HepG2 (cell line): ENCODE data around the gene ORC6. TPM values are rescaled to one million over a fixed set of nuclear protein-coding genes. Genes with fewer than 3 reads are reported as not detected.

Experiments
- ATAC-seq: fragments of 200-7000 bp; cut with Tn5 transposase; 3 replicates; pipeline ENCODE4 v1.9.1; 2020; ENCODE audit warnings: mild to moderate bottlenecking, moderate library complexity
- BruUV-seq: library from RNA; stranded (reverse); fragments of 400-500 nt; replicated peaks from 2 replicates; lab custom pipeline; 2021; lab: Mats Ljungman, UMichigan
- CTCF ChIA-PET: fragments of 300-600 bp; formaldehyde crosslinking; extraction: SDS; loops from one replicate; lab custom pipeline; 2021; ENCODE audit warnings: low total read pairs, inconsistent platforms, low intra/inter-chr PET ratio; lab: Yijun Ruan, JAX
- POLR2A ChIA-PET: fragments of 350-600 bp; sonication (Branson Sonifier 250); formaldehyde crosslinking; loops from one replicate; lab custom pipeline; 2020; ENCODE audit warnings: antibody characterized with exemption, inconsistent platforms; lab: Yijun Ruan, JAX
- DNase-seq: peaks from one replicate; pipeline ENCODE4 v3.0.0-alpha.2; 2015; ENCODE audit warnings: low spot score
- FAIRE-seq: peaks from 3 replicates; lab custom pipeline; 2011; peaks lifted over from hg19 to GRCh38; lab: Jason Lieb, UNC
- H2AFZ ChIP-seq: one replicate; pipeline ENCODE4 v1.6.1; 2011; ENCODE audit warnings: low read length, inconsistent platforms
- H3K27ac ChIP-seq: fragments of 300-600 bp; 3 replicates; pipeline ENCODE4 v1.8.0; 2011; ENCODE audit warnings: mixed run types, mild to moderate bottlenecking, mixed read lengths, low read length, inconsistent platforms; ENCODE audit not compliant: insufficient read depth; ENCODE audit errors: extremely low read length
- H3K27me3 ChIP-seq, 2 experiments: fragments of 200-600 bp in 1 of 2; 2 replicates in 1 of 2; 3 replicates in 1 of 2; pipeline versions ENCODE4 v1.6.0 to v1.8.0; 2011; ENCODE audit warnings: low read length in 2 of 2, mild to moderate bottlenecking in 2 of 2, moderate library complexity in 2 of 2, inconsistent platforms in 1 of 2; ENCODE audit not compliant: insufficient read depth in 2 of 2, control insufficient read depth in 1 of 2
- H3K36me3 ChIP-seq, 2 experiments: fragments of 200-600 bp in 1 of 2; replicated peaks in 1 of 2; 2 replicates in 1 of 2; 3 replicates in 1 of 2; pipeline versions ENCODE4 v1.5.1 to v1.8.0; 2011; ENCODE audit warnings: low read length in 2 of 2, inconsistent platforms in 1 of 2; ENCODE audit not compliant: insufficient read depth in 2 of 2, control insufficient read depth in 1 of 2
- H3K4me1 ChIP-seq: 2 replicates; pipeline ENCODE4 v1.5.1; 2012; ENCODE audit warnings: low read length, inconsistent platforms; ENCODE audit not compliant: insufficient read depth
- H3K4me2 ChIP-seq: 2 replicates; pipeline ENCODE4 v1.6.0; 2011; ENCODE audit warnings: low read depth, low read length, inconsistent platforms
- H3K4me3 ChIP-seq, 3 experiments: fragments of 200-600 bp in 1 of 3; sonication (generic), shearing (Covaris generic) in 1 of 3; replicated peaks in 1 of 3; 2 replicates each; pipeline ENCODE4 v1.5.1; 2011 to 2016; ENCODE audit warnings: low read length in 3 of 3, inconsistent platforms in 2 of 3, low read depth in 2 of 3, mild to moderate bottlenecking in 2 of 3, control low read depth in 1 of 3, mixed read lengths in 1 of 3; ENCODE audit not compliant: insufficient read depth in 1 of 3
- H3K79me2 ChIP-seq: one replicate; pipeline ENCODE4 v1.6.1; 2011; ENCODE audit warnings: low read length, inconsistent platforms; ENCODE audit not compliant: insufficient read depth
- H3K9ac ChIP-seq: 2 replicates; pipeline ENCODE4 v1.6.0; 2011; ENCODE audit warnings: mild to moderate bottlenecking, low read depth, low read length, inconsistent platforms; ENCODE audit not compliant: insufficient read depth
- H3K9me3 ChIP-seq: 2 replicates; pipeline ENCODE4 v1.5.1; 2012; ENCODE audit warnings: mild to moderate bottlenecking, low read length
- H4K20me1 ChIP-seq: 2 replicates; pipeline ENCODE4 v1.6.0; 2011; ENCODE audit warnings: inconsistent platforms, mild to moderate bottlenecking, low read length, moderate library complexity; ENCODE audit not compliant: insufficient read depth
- KDM5A ChIP-seq: fragments of 200-600 bp; sonication (generic); IDR thresholded peaks from 2 replicates; pipeline ENCODE4 v1.7.0; 2018; ENCODE audit warnings: antibody characterized with exemption, mild to moderate bottlenecking, low read length, borderline replicate concordance
- NFIB ChIP-seq: sonication (generic); formaldehyde crosslinking; IDR thresholded peaks from 2 replicates; pipeline ENCODE4 v1.9.0; 2021; ENCODE audit warnings: missing genetic modification reagents, mild to moderate bottlenecking, borderline replicate concordance
- NONO ChIP-seq, 2 experiments: fragments of 450-650 bp in 1 of 2; sonication (generic) in 1 of 2; formaldehyde crosslinking in 1 of 2; IDR thresholded peaks in 1 of 2; conservative IDR thresholded peaks in 1 of 2; 2 replicates each; pipeline versions ENCODE4 v1.6.1 to v1.8.0; 2017 to 2022; ENCODE audit warnings: mild to moderate bottlenecking in 1 of 2, missing genetic modification reagents in 1 of 2, moderate library complexity in 1 of 2
- SMARCE1 ChIP-seq: fragments of 450-650 bp; IDR thresholded peaks from 2 replicates; pipeline ENCODE4 v1.6.1; 2017; ENCODE audit warnings: borderline replicate concordance
- ZBTB38 ChIP-seq: sonication (generic); formaldehyde crosslinking; IDR thresholded peaks from 2 replicates; pipeline ENCODE4 v1.5.1; 2020; ENCODE audit warnings: mild to moderate bottlenecking, missing genetic modification reagents
- ZBTB42 ChIP-seq: sonication (generic); formaldehyde crosslinking; IDR thresholded peaks from 2 replicates; pipeline ENCODE4 v1.5.0; 2020; ENCODE audit warnings: mild to moderate bottlenecking, missing genetic modification reagents
- ZNF614 ChIP-seq: IDR thresholded peaks from 2 replicates; pipeline ENCODE4 v1.6.1; 2018; ENCODE audit warnings: missing biosample characterization, missing genetic modification reagents, inconsistent platforms, borderline replicate concordance
- WGBS: methylation state at CpG from one replicate; pipeline ENCODE4 v1.1.6; 2017; ENCODE audit warnings: low lambda C conversion rate; 5-methylcytosine and 5-hydroxymethylcytosine counted together
- in situ Hi-C: cut with HindIII; loops from 2 replicates; pipeline ENCODE4 v1.10.0; 2017; ENCODE audit warnings: low pct_unique_long_range_greater_than_20kb; ENCODE audit not compliant: extremely low pct_ligation_motif_present
- intact Hi-C: fragments of 100-400 bp; cut with micrococcal nuclease; formaldehyde crosslinking; loops from one replicate; pipeline ENCODE4 v1.10.0; 2022; ENCODE audit not compliant: unreplicated experiment
- polyA plus RNA-seq, 8 experiments: library from polyadenylated mRNA; depleted of rRNA in 3 of 8; stranded (reverse) in 7 of 8; unstranded in 1 of 8; fragments of >200 nt; fragmentation: Illumina TruSeq in 4 of 8; extraction: Trizol in 4 of 8; gene quantifications; 2 replicates each; pipeline versions ENCODE4 v1.2.1 to v1.2.3, GENCODE V29; 2011 to 2016; ENCODE audit warnings: low read depth in 4 of 8, missing spikeins in 1 of 8, mixed read lengths in 1 of 8; ENCODE audit not compliant: insufficient read depth in 1 of 8
- total RNA-seq, 5 experiments: library from RNA; depleted of rRNA; stranded (reverse); fragments of >200 nt; fragmentation: Illumina TruSeq; extraction: Trizol; gene quantifications; 2 replicates each; pipeline ENCODE4 v1.2.3, GENCODE V29; 2016; ENCODE audit warnings: low read depth in 1 of 5
- TF ChIP-seq, protein P1 (sequence below): sonication (generic); formaldehyde crosslinking; IDR thresholded peaks from 2 replicates; pipeline ENCODE4 v1.4.0; 2020; ENCODE audit warnings: missing genetic modification reagents
- TF ChIP-seq, protein P2 (sequence below): sonication (generic); formaldehyde crosslinking; IDR thresholded peaks from 2 replicates; pipeline ENCODE4 v1.9.0; 2021; ENCODE audit warnings: missing genetic modification reagents, borderline replicate concordance

ORC6 gene
- total and polyA plus RNA-seq, 2 of the 13 experiments (the other 11 are each of a cell fraction or from before 2014, with no cell fraction given), result 34.2 to 69.8 TPM

DNA sequence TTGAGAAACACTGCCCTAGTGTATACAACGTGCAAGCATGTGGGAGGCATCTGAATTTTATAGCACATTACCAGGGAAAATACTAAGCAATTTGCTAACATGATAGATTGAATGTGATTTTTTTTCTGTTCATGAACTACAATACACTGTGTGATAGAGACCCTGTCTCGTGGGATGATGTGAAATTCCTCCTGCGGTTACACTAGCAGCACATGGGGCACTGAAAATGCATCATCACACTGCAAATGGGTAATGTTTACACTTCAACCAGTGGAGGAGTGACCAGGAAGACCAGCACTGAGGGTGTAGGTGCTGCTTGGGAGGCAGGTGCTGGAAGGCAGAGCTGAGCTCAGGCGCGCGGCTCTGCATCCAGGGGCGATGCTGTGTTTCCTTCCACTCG lies 28.8 kb downstream of the ORC6 start:
- Histone ChIP-seq H3K9ac (no peak overlapping the region), H2AFZ (no peak overlapping the region), H4K20me1 (no peaks in the 10 kb centered on the region), H3K4me1 (no peaks in the 10 kb centered on the region), H3K79me2 (no peaks in the 10 kb centered on the region), H3K27me3 (0 out of 5 replicates have a peak, but pooled peaks cover 0 to 3% of the 10 kb centered on the region in 2 experiments), H3K36me3 (no peaks in the 10 kb centered on the region), H3K4me3 (no peak overlapping the region), H3K27ac (no peak overlapping the region), H3K4me2 (no peak overlapping the region), H3K9me3 (no peaks in the 10 kb centered on the region)
- in situ Hi-C loops (no loop called here), intact Hi-C loops (no loop called here)
- DNase-seq (no peak), FAIRE-seq (no peak), ATAC-seq (peak; percentile 42; the same call in 2 of the 3 replicates)
- TF ChIP-seq KDM5A (no peak), ZBTB38 (CRISPR knock-in tag) (peak; percentile 37; the same call in 1 of the 2 replicates), ZBTB42 (CRISPR knock-in tag) (no peak)
- 65% methylated on average over 8 of the region's 8 CpGs for WGBS
- POLR2A ChIA-PET, result no interaction called here
- CTCF ChIA-PET, result no interaction called here
- BruUV-seq, result no TSS peak

DNA sequence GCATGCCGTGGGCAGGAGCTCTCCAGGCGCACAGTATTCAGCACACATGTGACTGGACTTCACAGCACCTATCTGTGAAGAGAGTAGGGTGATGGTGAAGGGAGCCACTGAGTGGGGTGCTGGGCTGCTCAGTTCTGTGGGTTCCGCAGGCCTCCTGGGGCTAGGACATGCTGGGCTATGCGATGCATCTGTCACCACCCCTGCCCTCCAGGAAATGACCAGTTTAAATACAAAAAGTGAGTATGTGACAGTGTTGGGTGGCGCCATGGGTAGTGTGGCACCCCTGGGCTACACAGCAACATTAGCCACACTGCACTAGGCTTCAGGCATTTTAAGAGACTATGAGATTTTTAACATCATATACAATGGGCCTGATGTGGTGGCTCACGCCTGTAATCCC lies 30.1 kb downstream of the ORC6 start:
- 0 out of 5 replicates have a peak, but pooled peaks cover 0 to 3% of the 10 kb centered on the region in 2 experiments for H3K27me3 ChIP-seq
- WGBS, result 51% methylated on average over 5 of the region's 6 CpGs
- no TSS peak for BruUV-seq
- no peak for FAIRE-seq
- H3K4me2 ChIP-seq, result no peak overlapping the region
- no peaks in the 10 kb centered on the region for H4K20me1 ChIP-seq
- no peak overlapping the region for H2AFZ ChIP-seq
- CTCF ChIA-PET, result no interaction called here
- no peaks in the 10 kb centered on the region for H3K4me1 ChIP-seq
- no peaks in the 10 kb centered on the region for H3K36me3 ChIP-seq
- H3K9ac ChIP-seq, result no peak overlapping the region
- ATAC-seq, result no peak
- H3K9me3 ChIP-seq, result no peaks in the 10 kb centered on the region
- H3K27ac ChIP-seq, result no peak overlapping the region
- H3K79me2 ChIP-seq, result no peaks in the 10 kb centered on the region
- DNase-seq, result no peak
- intact Hi-C loops (no loop called here), in situ Hi-C loops (no loop called here)
- H3K4me3 ChIP-seq, result no peak overlapping the region
- POLR2A ChIA-PET, result no interaction called here
- no peak for TF ChIP-seq ZNF614 (CRISPR knock-in tag)
- TF ChIP-seq, protein P1, sequence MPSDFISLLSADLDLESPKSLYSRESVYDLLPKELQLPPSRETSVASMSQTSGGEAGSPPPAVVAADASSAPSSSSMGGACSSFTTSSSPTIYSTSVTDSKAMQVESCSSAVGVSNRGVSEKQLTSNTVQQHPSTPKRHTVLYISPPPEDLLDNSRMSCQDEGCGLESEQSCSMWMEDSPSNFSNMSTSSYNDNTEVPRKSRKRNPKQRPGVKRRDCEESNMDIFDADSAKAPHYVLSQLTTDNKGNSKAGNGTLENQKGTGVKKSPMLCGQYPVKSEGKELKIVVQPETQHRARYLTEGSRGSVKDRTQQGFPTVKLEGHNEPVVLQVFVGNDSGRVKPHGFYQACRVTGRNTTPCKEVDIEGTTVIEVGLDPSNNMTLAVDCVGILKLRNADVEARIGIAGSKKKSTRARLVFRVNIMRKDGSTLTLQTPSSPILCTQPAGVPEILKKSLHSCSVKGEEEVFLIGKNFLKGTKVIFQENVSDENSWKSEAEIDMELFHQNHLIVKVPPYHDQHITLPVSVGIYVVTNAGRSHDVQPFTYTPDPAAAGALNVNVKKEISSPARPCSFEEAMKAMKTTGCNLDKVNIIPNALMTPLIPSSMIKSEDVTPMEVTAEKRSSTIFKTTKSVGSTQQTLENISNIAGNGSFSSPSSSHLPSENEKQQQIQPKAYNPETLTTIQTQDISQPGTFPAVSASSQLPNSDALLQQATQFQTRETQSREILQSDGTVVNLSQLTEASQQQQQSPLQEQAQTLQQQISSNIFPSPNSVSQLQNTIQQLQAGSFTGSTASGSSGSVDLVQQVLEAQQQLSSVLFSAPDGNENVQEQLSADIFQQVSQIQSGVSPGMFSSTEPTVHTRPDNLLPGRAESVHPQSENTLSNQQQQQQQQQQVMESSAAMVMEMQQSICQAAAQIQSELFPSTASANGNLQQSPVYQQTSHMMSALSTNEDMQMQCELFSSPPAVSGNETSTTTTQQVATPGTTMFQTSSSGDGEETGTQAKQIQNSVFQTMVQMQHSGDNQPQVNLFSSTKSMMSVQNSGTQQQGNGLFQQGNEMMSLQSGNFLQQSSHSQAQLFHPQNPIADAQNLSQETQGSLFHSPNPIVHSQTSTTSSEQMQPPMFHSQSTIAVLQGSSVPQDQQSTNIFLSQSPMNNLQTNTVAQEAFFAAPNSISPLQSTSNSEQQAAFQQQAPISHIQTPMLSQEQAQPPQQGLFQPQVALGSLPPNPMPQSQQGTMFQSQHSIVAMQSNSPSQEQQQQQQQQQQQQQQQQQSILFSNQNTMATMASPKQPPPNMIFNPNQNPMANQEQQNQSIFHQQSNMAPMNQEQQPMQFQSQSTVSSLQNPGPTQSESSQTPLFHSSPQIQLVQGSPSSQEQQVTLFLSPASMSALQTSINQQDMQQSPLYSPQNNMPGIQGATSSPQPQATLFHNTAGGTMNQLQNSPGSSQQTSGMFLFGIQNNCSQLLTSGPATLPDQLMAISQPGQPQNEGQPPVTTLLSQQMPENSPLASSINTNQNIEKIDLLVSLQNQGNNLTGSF, result no peak
- TF ChIP-seq NFIB, result no peak
- no peak for TF ChIP-seq SMARCE1
- no peak for TF ChIP-seq NONO (IDR thresholded peaks at IDR 0.05)
- no peak for TF ChIP-seq NONO (CRISPR knock-in tag; conservative IDR thresholded peaks at IDR 0.05)
- TF ChIP-seq, protein P2, sequence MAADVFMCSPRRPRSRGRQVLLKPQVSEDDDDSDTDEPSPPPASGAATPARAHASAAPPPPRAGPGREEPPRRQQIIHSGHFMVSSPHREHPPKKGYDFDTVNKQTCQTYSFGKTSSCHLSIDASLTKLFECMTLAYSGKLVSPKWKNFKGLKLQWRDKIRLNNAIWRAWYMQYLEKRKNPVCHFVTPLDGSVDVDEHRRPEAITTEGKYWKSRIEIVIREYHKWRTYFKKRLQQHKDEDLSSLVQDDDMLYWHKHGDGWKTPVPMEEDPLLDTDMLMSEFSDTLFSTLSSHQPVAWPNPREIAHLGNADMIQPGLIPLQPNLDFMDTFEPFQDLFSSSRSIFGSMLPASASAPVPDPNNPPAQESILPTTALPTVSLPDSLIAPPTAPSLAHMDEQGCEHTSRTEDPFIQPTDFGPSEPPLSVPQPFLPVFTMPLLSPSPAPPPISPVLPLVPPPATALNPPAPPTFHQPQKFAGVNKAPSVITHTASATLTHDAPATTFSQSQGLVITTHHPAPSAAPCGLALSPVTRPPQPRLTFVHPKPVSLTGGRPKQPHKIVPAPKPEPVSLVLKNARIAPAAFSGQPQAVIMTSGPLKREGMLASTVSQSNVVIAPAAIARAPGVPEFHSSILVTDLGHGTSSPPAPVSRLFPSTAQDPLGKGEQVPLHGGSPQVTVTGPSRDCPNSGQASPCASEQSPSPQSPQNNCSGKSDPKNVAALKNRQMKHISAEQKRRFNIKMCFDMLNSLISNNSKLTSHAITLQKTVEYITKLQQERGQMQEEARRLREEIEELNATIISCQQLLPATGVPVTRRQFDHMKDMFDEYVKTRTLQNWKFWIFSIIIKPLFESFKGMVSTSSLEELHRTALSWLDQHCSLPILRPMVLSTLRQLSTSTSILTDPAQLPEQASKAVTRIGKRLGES (CRISPR knock-in tag), result no peak
